ENCODE results near the gene PRDM8. TPM values are rescaled to one million over a fixed set of nuclear protein-coding genes. Genes with fewer than 3 reads are reported as not detected.

PRDM8 gene
- total and polyA plus RNA-seq, 2 of the 4 experiments (the other 2 are of a cell fraction), result 5.7 to 15.8 TPM

- dilution Hi-C loops (cut with HindIII; ENCODE audit: low sequenced_read_pairs, unreplicated experiment), result no loop called here
- H2AFZ ChIP-seq (replicated peaks; ENCODE audit: low read length, poor library complexity), result peak overlapping the region; percentile 76
- peak overlapping the region; percentile 71 to 84; a peak in 3 of 4 replicates for H4K8ac ChIP-seq (ENCODE audit: low read depth in 2 of 2, low read length in 2 of 2)
These were observed 36.1 kb downstream of the PRDM8 start for GRCh38 chr4:80233390-80233789.

More at GRCh38 chr4:80233390-80233789, 36.1 kb downstream of the PRDM8 start:
- DNase-seq, result no peak
- Histone ChIP-seq H2BK15ac (ENCODE audit: low read depth, low read length) (peak overlapping the region; percentile 97; the same call in 2 of the 3 replicates), H3K14ac (replicated peaks; ENCODE audit: low read depth, low read length) (peak overlapping the region; percentile 73), H2BK20ac (ENCODE audit: low read depth, low read length) (peak overlapping the region; percentile 96), H3K27me3 (ENCODE audit: control insufficient read depth, insufficient read depth, low read length) (no peaks in the 10 kb centered on the region), H3K9me3 (ENCODE audit: control insufficient read depth, insufficient read depth, low read length) (no peaks in the 10 kb centered on the region), H3K27ac (ENCODE audit: insufficient read depth, low read length) (peak overlapping the region; percentile 92; the same call in 1 of the 2 replicates), H3K4me1 (ENCODE audit: control insufficient read depth, insufficient read depth, low read length) (peaks cover 17% of the 10 kb centered on the region), H3K18ac (ENCODE audit: low read depth, low read length) (peak overlapping the region; percentile 93), H3K9ac (ENCODE audit: low read depth, low read length) (no peak overlapping the region), H4K5ac (ENCODE audit: low read depth, low read length) (peak overlapping the region; percentile 52), H3K4me3 (ENCODE audit: insufficient read depth, low read depth, low read length) (no peak overlapping the region), H4K20me1 (ENCODE audit: insufficient read depth, low read length) (no peaks in the 10 kb centered on the region), H2AK5ac (ENCODE audit: low read depth, low read length) (peak overlapping the region; percentile 100), H2BK120ac (ENCODE audit: low read depth, low read length) (peak overlapping the region; percentile 89), H3K4ac (ENCODE audit: low read depth, low read length) (peak overlapping the region; percentile 84), H3K36me3 (ENCODE audit: control insufficient read depth, insufficient read depth, low read length) (no peaks in the 10 kb centered on the region), H3K23ac (ENCODE audit: low read depth, low read length) (peak overlapping the region; percentile 91), H3K4me2 (ENCODE audit: low read depth, low read length) (peak overlapping the region; percentile 35), H2BK5ac (ENCODE audit: low read depth, low read length, poor library complexity, severe bottlenecking) (peak overlapping the region; percentile 100), H3K79me1 (ENCODE audit: low read depth in 1 of 2, low read length in 2 of 2) (peaks cover 11 to 27% of the 10 kb centered on the region in 2 experiments; a peak in 3 of 4 replicates), H4K91ac (ENCODE audit: insufficient read depth, low read depth, low read length) (peak overlapping the region; percentile 84), H3K9me1 (ENCODE audit: insufficient read depth, low read length) (peaks cover 13% of the 10 kb centered on the region; the same call in 1 of the 2 replicates), H2AK9ac (replicated peaks; ENCODE audit: low read depth, low read length, poor library complexity) (no peak overlapping the region), H3K56ac (ENCODE audit: extremely low read depth, insufficient read depth, low read length) (peak overlapping the region; percentile 13; the same call in 1 of the 2 replicates)
- in situ Hi-C loops (cut with MboI; ENCODE audit: low sequenced_read_pairs) (no loop called here), intact Hi-C loops (cut with micrococcal nuclease) (no loop called here)
- CTCF ChIA-PET, result interaction anchor here (0.6 to 2.2 kb wide), 2 partner anchors 13 to 554 kb away, joined by 5 to 9 read pairs; no protein-coding TSS in a partner anchor
- TF ChIP-seq BHLHE40 (IDR thresholded peaks at IDR 0.05; ENCODE audit: low read depth, low read length), result no peak
- TF ChIP-seq RCOR1 (IDR thresholded peaks at IDR 0.05; ENCODE audit: insufficient replicate concordance, low read length), result no peak
- no peak for TF ChIP-seq RAD21 (IDR thresholded peaks at IDR 0.05; ENCODE audit: low read length)
- no peak for TF ChIP-seq ELK1 (IDR thresholded peaks at IDR 0.05; ENCODE audit: borderline replicate concordance, low read depth, low read length)
- no peak for TF ChIP-seq POLR2A (IDR thresholded peaks at IDR 0.05; ENCODE audit: low read depth, low read length)
- no peak for TF ChIP-seq MXI1 (IDR thresholded peaks at IDR 0.05; ENCODE audit: borderline replicate concordance, low read depth, low read length)
- no peak for TF ChIP-seq MAZ (IDR thresholded peaks at IDR 0.05; ENCODE audit: borderline replicate concordance, low read depth, low read length)
- no peak for TF ChIP-seq NFE2L2 (IDR thresholded peaks at IDR 0.05; ENCODE audit: low read depth, low read length)
- TF ChIP-seq SMC3 (IDR thresholded peaks at IDR 0.05; ENCODE audit: low read depth, low read length), result no peak
- no peak for TF ChIP-seq FOS (IDR thresholded peaks at IDR 0.05; ENCODE audit: low read depth, low read length)
- TF ChIP-seq USF2 (IDR thresholded peaks at IDR 0.05; ENCODE audit: low read depth, low read length), result no peak
- no peak for TF ChIP-seq CTCF (conservative IDR thresholded peaks at IDR 0.05; ENCODE audit: low read depth, low read length)
- TF ChIP-seq CEBPB (IDR thresholded peaks at IDR 0.05; ENCODE audit: low read depth, low read length), result no peak
- no peak for TF ChIP-seq RFX5 (IDR thresholded peaks at IDR 0.05; ENCODE audit: low read depth, low read length)
- TF ChIP-seq CHD1 (IDR thresholded peaks at IDR 0.05; ENCODE audit: low read depth, low read length), result no peak
- BruUV-seq (replicated peaks), result no TSS peak
- ATAC-seq (ENCODE audit: low read depth), result no peak
- POLR2A ChIA-PET (ENCODE audit: unreplicated experiment), result no interaction called here
- WGBS, 2 experiments (ENCODE audit: extremely low coverage in 2 of 2, insufficient read length in 1 of 2), result 88% methylated on average over 1 of the region's 4 CpGs; no CpG with 5 or more reads in 1 of the 2 experiments
